ENCODE results near the gene FRMD6.

GRCh38 chr14:51654533-51654845 is 2.8 kb downstream of the FRMD6 start:
- TF ChIP-seq CTCF (IDR thresholded peaks at IDR 0.05): no peak
- TF ChIP-seq POLR2A (IDR thresholded peaks at IDR 0.05): no peak
- TF ChIP-seq POLR2AphosphoS5 (IDR thresholded peaks at IDR 0.05): no peak
- TF ChIP-seq EP300 (IDR thresholded peaks at IDR 0.05): no peak

Data from upper lobe of left lung (tissue), 4 donors.